NCI-H1417 treated with DMSO at 0.1 percent for 48 hours (cell line): Measurements from ENCODE around the gene KRT7.
"Not testable (repeated sequence)": the region's sequence is repeated elsewhere in the genome, so short reads cannot be mapped to it uniquely, and the experiment has no call there.

ENCODE experiments used
- DNase-seq: peaks from one replicate; lab custom pipeline; 2025; lab: John Stamatoyannopoulos, UW

Gene KRT7

GRCh38 chr12:52278575-52279421 is 45.8 kb downstream of the KRT7 start:
- DNase-seq, result no peak

DNA sequence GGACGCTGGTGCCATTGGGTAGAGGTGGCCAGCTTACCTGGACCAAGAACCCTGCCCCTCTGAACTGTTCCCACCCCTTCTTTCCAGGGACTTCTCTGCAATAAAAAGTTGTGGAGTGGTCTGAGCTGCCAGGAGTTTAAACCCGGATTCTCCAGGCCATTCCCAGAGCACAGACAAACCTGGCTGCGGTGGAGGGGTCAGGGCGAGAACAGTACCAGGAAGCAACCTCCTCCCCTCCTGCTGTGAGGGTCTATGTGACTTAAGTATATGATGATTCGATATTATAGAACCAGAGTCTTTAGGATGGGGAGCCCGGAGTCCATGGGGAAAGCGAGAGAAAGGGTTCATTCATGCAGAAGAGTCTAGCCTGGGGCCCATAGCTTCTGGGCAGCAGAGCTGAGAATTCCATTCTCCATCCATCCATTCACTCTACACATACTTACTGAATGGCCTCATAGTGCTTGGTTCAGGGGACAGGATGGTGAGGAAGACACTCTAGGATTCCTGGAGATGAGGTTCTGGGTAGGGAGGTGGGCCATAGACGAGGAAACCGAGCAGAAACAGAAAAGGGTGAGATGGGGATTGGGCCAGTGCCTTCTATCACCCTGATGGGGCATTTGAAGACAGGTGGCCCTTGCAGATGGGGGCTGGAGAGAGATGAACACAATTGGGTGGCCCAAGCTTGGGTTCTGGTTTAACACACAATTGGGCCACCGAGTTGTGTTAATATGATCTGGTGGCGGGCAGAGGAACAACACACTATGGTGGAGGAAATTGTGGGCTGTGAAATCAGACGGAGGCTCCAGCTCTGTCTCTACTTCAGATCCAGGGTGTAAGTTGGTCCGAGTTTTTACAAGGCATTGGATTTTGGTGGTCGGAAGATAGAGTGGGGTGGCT is 46.6 kb downstream of the KRT7 start:
- DNase-seq, result no peak

DNA sequence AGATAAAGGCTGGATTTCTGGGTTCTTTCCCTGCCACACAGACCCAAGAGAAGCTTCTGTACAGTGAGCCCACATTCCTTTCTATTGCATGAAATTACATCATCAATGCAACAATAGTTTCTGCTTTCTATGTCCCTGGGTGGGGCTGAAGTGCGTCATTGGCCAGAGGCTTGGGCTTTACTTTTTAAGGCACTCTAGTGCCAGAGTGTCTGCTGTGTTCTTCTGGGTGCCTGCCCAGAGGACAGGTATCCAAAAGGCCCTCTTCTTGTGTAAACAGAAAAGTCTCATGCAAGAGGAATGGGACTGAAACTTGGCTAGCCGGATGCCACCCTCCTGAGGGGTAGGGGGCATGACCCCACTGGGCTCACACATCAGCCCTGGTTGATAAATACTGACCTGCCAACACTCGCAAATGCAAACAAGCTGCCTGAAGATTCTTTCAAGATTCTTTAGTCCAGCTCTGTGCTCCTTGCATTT is 47.3 kb downstream of the KRT7 start:
- DNase-seq, result no peak

GRCh38 chr12:52280796-52281560 is 47.9 kb downstream of the KRT7 start:
- no peak for DNase-seq

DNA sequence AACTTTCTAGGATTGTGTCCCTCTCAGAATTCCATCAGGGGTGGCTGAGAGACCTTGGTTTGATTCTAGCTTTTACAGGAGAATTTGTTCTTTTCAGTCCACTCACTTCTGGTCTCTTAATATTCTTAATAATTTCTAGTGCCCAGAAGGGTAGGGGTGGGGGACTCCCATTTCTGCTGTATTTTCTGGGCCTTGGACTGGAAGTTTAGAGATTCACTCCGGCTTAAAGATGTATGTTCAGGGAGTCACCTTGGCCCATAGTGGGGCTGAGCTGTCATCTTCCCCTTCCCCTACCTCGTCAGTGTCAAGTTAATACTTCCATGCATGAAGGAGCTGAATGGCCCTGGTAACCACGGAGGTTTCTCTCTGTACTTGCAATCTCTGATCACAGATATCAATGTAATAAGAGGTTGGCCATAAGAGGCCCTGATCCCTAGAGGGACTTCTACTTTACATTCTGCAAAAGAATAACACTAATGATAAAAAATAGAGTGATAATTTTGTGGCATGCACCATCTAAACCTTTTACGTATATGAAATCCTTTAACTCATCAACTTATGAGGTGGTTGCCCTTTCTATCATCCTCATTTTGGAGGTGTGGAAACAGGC is 51.6 kb downstream of the KRT7 start:
- no peak for DNase-seq

DNA sequence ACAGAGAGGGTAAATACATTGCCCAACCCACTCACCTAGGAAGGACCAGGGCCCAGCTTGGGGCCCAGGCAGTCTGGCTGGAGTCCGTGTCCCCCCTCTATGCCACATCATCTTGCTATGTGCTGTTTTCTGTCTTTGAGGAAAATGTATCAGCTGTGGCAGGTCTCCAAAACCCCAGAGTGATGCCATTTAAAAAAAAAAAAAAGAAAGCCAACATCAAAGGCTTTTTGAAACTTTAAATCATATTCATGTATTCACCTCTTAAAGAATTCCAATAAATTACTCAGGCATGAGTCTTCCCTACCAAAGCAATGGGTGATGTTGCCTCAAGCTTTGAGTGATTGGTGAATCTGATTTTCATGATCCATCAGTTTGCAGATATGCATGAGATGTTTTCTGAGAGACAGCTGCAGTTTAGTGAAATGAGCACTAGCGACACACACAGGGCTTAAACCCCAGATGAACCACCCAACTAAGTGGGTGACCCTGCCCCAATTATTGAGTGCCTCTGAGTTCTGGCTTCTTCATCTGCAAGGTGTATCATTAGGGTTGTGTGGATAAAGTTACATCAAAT is 52.2 kb downstream of the KRT7 start:
- DNase-seq, result no peak

DNA sequence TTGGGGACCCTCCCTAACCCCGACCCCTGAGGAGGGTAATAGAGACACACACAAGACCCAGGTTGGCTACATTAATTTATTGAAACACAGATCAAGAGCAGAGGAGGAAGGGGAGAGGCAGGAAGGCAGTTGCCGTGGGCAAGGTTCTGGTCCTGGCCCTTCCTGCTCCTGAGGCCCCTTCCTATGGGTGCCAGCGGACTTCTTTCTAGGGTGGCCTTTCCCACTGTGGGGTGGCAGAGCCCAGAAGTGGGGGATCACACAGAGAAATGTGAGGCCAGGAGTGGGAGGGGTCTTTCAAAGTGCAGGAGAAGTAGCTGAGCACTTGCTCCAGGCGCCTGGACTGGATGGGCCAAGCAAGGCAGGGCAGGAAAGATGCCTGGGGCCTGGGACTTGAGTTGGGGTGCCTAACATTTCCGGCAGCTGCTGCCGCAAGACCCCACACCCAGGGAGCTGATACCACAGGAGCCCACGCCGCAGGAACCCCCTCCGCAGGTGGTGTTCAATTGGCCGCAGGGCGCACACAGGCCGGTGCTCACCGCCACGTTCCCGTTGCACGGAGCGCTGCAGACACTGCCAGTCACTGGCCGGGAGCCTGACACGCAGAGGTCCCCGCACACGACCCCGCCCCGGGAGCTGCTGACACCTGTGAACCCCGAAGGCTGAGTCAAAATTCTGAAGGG is 52.9 kb downstream of the KRT7 start:
- no peak for DNase-seq

GRCh38 chr12:52286857-52287785 is 54.1 kb downstream of the KRT7 start:
- DNase-seq, result not testable (repeated sequence)

GRCh38 chr12:52287816-52288805 is 55.1 kb downstream of the KRT7 start:
- DNase-seq, result not testable (repeated sequence)

DNA sequence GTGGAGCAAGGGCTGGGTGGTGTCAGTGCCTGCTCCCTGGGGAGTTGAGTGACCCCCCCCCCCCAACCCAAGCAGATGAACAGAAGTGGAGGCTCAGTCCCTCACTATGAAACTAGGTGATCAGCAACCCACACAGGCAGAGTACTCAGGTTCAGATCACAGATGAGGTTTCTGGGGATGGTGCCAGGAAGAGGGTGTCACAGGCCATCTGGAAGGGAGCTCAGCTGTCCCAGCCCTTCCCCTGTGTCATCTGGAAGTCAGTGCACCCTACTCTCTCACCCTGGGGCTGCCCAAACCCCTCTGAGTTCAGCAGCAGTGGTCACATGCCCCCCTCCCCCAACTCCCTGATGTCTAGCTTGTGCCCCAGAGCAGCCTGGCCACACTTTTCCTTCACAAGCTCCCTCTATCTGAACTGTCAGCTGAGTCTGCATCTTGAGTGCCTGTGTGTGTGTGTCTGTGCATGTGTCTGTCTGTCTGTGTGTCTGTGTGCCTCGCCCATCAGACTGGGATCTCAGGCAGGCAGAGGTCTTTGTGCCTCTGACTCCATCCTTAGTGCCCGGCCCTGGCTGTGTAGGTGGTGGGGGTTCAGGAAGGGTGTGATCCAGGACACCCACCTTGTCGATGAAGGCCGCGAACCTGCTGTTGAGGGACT is 57.6 kb downstream of the KRT7 start:
- not testable (repeated sequence) for DNase-seq

DNA sequence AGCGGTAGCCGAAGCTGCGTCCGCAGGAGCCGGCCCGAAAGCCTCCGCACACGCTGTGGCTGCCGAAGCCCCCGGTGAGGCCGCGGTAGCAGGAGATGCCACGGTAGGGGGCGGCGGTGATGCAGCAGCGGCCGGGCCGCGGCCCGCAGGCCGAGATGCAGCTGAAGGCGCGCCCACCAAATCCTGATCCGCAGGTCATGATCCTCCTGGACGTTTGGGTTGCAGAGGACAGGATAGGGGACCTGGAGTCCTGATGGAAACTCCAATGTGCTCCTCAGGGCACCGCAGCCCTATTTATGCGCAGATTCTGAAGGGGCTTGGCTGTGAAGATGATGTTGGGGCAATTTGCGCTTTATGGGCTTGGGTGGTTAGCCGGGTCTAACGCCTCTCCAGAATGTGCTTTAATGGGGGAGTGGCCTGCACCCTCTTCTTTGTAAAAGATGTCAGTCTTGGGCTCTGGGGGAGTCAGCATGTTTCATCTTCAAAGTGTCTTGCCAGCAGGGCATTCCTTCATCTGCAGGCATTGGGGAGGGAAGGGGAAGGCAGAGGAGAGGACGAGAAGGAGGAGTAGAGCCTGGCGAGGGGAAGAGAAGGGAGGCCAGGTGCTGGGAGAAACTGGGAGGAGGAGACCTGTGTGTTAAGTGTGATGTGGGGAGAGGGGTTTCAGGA is 58.4 kb downstream of the KRT7 start, which contains the start of gene KRT81:
Gene KRT81 (minus strand): TSS at position 268 of the 669 bp plus-strand sequence. CDS start 69 bp downstream, at position 199.
- no peak for DNase-seq

- DNase-seq, result no peak
Measured at GRCh38 chr12:52293926-52294325, 60.9 kb downstream of the KRT7 start.

GRCh38 chr12:52294803-52295202 is 61.8 kb downstream of the KRT7 start:
- DNase-seq, result no peak

DNA sequence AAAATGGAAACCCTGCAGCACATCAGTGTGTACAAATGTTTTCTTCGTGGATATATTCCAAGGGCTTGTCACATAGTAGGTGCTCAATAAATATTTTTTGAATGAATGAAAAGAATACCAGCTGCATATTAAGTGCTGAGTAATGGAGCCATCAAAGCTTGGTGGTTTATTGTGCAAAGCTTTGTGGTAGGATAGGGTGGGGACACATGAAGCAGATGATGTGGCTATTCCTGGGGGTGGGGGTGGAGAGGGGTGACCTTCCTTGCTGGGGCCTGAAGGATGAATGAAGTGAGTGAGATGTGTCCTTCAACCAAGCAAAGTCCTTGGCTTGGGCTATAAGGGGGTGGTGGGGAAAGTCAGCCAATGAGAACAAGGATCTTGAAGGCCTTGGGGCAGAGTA is 62.6 kb downstream of the KRT7 start:
- DNase-seq, result no peak

DNA sequence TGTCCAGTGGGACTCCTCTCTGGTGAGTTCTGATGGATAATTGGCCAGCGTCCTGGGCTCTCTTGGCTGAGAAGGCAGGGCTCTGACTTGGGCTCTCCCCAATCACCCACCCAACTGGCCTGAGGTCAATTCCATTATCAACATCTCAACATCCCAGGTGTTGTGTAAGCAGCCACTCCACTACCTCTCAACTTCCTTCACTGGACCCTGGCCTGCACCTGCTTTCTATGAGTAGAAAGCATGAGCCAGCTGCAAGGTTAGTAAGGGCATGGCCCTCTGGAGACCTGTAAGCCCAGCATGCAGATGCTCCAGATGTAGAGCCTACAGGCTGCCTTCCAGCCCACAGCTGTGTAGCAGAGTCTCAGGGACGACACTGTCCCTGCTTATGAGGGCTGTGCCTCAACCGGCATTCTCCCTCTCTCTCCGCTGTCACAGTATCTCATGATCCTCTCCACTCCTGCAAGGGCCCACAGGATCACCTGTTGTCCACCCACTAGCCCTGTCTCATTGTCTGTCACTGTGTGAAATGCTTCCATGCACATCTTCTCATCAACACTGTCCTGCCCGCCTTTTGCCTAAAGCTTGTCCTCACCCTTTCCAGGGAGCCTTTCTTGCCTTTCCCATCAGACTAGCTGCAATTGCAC is 63.7 kb downstream of the KRT7 start:
- no peak for DNase-seq
